ENCODE data around the gene PLCH2. TPM values are rescaled to one million over a fixed set of nuclear protein-coding genes. Genes with fewer than 3 reads are reported as not detected.

PLCH2 gene
- total and polyA plus RNA-seq, 4 donors: 2.1 to 7.9 (median 3.4) TPM

DNA sequence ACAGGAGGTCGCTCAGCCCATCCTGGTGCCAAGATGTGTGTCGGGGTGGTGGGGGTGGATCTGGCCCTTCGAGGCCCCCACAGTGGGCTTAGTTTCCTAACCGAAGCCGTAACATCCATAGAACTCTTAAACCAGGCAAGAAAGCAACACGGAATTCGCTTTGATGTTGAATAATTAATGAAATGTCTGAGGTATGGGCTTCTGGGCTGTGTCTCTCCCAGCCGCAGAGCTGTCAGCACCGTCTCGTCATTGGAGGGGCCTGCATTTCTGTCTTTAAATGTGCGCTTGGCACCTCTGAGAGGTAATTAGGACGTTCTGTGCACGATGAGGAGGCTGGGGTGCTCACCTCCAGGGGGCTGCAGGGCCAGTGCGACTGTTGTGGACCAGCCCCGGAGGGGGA lies 13.3 kb upstream of the PLCH2 start:
- Histone ChIP-seq H3K36me3 (ENCODE audit: control insufficient read depth in 4 of 4, insufficient read depth in 4 of 4, low read length in 4 of 4) (no peaks in the 10 kb centered on the region), H3K9me3 (ENCODE audit: control insufficient read depth in 4 of 4, insufficient read depth in 3 of 4, low read length in 3 of 4) (peaks cover 0 to 2% (median 0%) of the 10 kb centered on the region in 4 donors), H3K4me1 (ENCODE audit: control insufficient read depth in 5 of 5, insufficient read depth in 5 of 5, low read length in 5 of 5) (peaks cover 0 to 48% (median 2%) of the 10 kb centered on the region in 5 donors), H3K4me3 (no peak overlapping the region), H3K27ac (ENCODE audit: low read depth in 1 of 2, low read length in 1 of 2) (no peak overlapping the region), H3K27me3 (ENCODE audit: control insufficient read depth in 3 of 3, insufficient read depth in 3 of 3, low read length in 2 of 3) (peaks cover 0 to 18% (median 6%) of the 10 kb centered on the region in 3 donors), H3K9ac (ENCODE audit: insufficient read depth in 1 of 2, low read length in 2 of 2) (no peak overlapping the region)
- no peak for ATAC-seq (ENCODE audit: insufficient read depth, low FRiP score)
- TF ChIP-seq CTCF (IDR thresholded peaks at IDR 0.05; ENCODE audit: control extremely low read depth, extremely low read depth): no peak
- peak in 1 of 3 donors; percentile 22 for DNase-seq
- WGBS, 2 donors: 51 to 62% methylated on average over 15 of the region's 15 CpGs

- Histone ChIP-seq H3K4me1 (ENCODE audit: control insufficient read depth in 5 of 5, insufficient read depth in 5 of 5, low read length in 5 of 5) (peaks cover 0 to 48% (median 2%) of the 10 kb centered on the region in 5 donors), H3K27ac (ENCODE audit: low read depth in 1 of 2, low read length in 1 of 2) (no peak overlapping the region), H3K27me3 (ENCODE audit: control insufficient read depth in 3 of 3, insufficient read depth in 3 of 3, low read length in 2 of 3) (peaks cover 0 to 18% (median 6%) of the 10 kb centered on the region in 3 donors), H3K9ac (ENCODE audit: insufficient read depth in 1 of 2, low read length in 2 of 2) (no peak overlapping the region), H3K4me3 (no peak overlapping the region), H3K36me3 (ENCODE audit: control insufficient read depth in 4 of 4, insufficient read depth in 4 of 4, low read length in 4 of 4) (no peaks in the 10 kb centered on the region), H3K9me3 (ENCODE audit: control insufficient read depth in 4 of 4, insufficient read depth in 3 of 4, low read length in 3 of 4) (peaks cover 0 to 2% (median 0%) of the 10 kb centered on the region in 4 donors)
- ATAC-seq (ENCODE audit: insufficient read depth, low FRiP score): no peak
- WGBS, 2 donors: 32 to 45% methylated on average over 17 of the region's 17 CpGs
- TF ChIP-seq CTCF (IDR thresholded peaks at IDR 0.05; ENCODE audit: control extremely low read depth, extremely low read depth): no peak
- peak; percentile 80 to 87 (median 86) for DNase-seq
These were observed 12.7 kb upstream of the PLCH2 start for GRCh38 chr1:2463396-2463795.

GRCh38 chr1:2465371-2466269 lies 10.5 kb upstream of the PLCH2 start:
- H3K27ac ChIP-seq (ENCODE audit: low read depth in 1 of 2, low read length in 1 of 2): no peak overlapping the region
- peaks cover 0 to 18% (median 9%) of the 10 kb centered on the region in 3 donors for H3K27me3 ChIP-seq (ENCODE audit: control insufficient read depth in 3 of 3, insufficient read depth in 3 of 3, low read length in 2 of 3)
- H3K9ac ChIP-seq (ENCODE audit: insufficient read depth in 1 of 2, low read length in 2 of 2): no peak overlapping the region
- H3K4me3 ChIP-seq: no peak overlapping the region
- H3K9me3 ChIP-seq (ENCODE audit: control insufficient read depth in 4 of 4, insufficient read depth in 3 of 4, low read length in 3 of 4): peaks cover 0 to 2% (median 0%) of the 10 kb centered on the region in 4 donors
- DNase-seq (no peak), ATAC-seq (ENCODE audit: insufficient read depth, low FRiP score) (no peak)
- H3K4me1 ChIP-seq (ENCODE audit: control insufficient read depth in 5 of 5, insufficient read depth in 5 of 5, low read length in 5 of 5): peaks cover 0 to 48% (median 2%) of the 10 kb centered on the region in 5 donors
- 78 to 85% methylated on average over 33 of the region's 33 CpGs for WGBS, 2 donors
- H3K36me3 ChIP-seq (ENCODE audit: control insufficient read depth in 4 of 4, insufficient read depth in 4 of 4, low read length in 4 of 4): no peaks in the 10 kb centered on the region
- no peak for TF ChIP-seq CTCF (IDR thresholded peaks at IDR 0.05; ENCODE audit: control extremely low read depth, extremely low read depth)
